GM08714 (cell line): Measurements from ENCODE around the gene LTBP2.

Experiments used
- H3K4me3 ChIP-seq: fragments of 200-500 bp; sonication (Bioruptor generic); 2 replicates; pipeline ENCODE4 v1.5.1; 2014; ENCODE audit warnings: mild to moderate bottlenecking, low read length, inconsistent platforms
- ZNF274 ChIP-seq: IDR thresholded peaks from 2 replicates; pipeline ENCODE4 v1.6.1; 2012; ENCODE audit warnings: mild to moderate bottlenecking, low read depth, low read length

LTBP2 gene

DNA sequence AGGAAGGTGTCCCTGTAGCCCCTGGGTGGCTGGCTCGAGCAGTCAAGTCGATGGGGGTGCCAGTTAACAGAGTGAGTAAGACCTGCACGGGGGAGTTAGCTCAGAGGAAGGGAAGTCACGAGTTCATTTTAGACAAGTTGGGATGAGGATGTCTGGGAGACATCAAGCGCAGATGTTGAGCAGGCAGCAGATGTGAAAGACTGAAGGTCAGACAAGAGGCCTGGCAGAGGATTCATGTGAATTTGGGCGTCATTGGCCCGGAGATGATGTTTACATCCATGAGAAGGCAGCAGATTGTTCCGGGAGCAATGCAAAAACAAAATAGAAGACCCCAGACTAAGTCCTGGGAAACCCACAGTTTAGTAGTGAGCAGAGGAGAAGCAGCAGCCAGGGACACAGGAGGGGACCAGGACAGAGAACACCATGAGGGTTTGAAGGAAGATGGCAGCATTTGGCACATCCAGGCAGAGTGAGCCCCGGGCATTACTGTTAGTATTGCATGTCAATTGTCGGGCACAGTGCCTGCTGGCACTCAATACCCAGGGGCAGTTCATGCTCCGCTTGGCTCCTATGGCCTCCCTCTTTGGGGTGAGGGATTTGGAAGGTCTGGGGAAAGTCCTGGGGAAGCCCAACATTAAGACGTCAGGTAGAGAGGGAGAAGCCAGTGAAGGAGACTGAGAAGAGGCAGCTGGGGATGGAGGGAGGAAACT, 15.1 kb downstream of the LTBP2 start:
- no peak overlapping the region for H3K4me3 ChIP-seq
- TF ChIP-seq ZNF274: no peak

- TF ChIP-seq ZNF274: no peak
- H3K4me3 ChIP-seq: no peak overlapping the region
Measured at GRCh38 chr14:74595006-74595735, 16.9 kb downstream of the LTBP2 start.

- H3K4me3 ChIP-seq: no peak overlapping the region
- TF ChIP-seq ZNF274: no peak
Measured at GRCh38 chr14:74594606-74595005, 17.4 kb downstream of the LTBP2 start.

DNA sequence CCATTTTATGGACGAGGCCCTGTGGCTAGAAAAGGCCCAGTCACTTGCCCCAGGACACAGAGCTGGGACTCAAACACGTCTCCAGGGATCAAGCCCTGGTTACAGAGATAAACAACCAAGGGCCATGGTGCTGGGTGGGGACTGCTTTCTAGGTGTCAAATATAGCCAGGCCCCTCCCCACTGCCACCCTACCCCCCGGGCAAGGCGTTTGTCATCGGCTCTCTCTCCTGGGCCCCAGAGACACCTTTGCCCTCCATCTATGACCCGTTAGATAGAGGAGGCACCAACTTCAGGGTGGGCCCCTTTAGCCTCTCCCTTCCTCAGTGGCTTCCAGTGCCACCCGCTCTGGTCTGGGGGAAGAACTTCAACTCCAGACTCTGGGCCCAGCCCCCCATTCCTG, 18.0 kb downstream of the LTBP2 start:
- TF ChIP-seq ZNF274: no peak
- no peak overlapping the region for H3K4me3 ChIP-seq

DNA sequence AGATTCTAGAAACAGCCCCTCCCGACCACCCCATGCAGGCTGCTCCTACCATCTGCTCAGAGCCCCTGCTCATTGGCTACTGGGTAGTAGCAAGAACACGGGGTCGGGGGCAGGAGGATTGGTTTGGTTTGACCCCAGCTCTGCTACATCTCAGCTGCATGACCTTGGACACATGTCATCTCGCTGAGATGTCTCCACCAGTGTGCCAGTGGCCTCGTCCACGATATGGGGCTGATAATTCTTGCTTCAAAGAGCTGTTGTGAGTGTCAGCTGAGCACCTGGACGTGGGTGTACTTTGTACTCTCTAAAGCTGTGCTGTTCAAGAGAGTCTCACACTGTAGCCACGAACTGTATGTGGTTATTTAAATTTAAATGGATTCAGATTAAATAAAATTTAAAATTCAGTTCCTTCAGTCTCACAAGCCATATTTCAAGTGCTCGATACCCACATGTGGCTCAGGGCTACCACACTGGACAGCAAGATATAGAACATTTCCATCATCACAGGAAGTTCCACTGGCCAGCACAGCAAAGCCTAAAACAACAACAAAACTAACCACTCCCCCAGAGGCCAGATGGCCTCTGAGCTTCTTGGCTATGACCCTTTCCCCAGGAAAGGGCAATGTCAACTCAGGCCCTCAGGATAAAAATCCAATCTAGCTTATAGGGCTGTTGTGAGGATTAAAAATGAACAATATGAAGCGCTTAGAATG, 18.6 kb downstream of the LTBP2 start:
- no peak overlapping the region for H3K4me3 ChIP-seq
- TF ChIP-seq ZNF274: no peak

- H3K4me3 ChIP-seq: no peak overlapping the region
- TF ChIP-seq ZNF274: no peak
Measured at GRCh38 chr14:74592476-74593201, 19.4 kb downstream of the LTBP2 start.

GRCh38 chr14:74591899-74592298, 20.1 kb downstream of the LTBP2 start:
- no peak for TF ChIP-seq ZNF274
- no peak overlapping the region for H3K4me3 ChIP-seq

DNA sequence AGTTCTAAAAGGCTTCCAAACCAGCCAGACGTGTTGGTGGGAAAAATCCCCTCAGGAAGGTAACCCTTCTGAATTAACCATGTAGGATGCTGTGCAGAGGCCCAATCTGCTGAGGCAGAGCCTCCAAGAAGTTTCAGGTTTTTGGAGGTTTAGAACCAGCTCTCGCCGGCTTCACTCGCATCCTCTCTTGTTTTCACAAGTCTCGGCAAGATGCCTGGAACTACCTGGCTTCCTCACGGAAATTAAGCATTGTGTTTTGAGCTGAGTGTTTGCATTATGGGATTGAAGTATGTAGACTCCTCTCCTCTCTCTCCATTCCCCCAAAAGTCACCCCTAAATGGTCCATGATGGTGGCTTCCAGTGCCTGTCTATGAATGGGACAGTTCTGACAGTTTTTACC, 20.6 kb downstream of the LTBP2 start:
- no peak overlapping the region for H3K4me3 ChIP-seq
- TF ChIP-seq ZNF274: no peak

GRCh38 chr14:74589291-74589879, 22.7 kb downstream of the LTBP2 start:
- no peak overlapping the region for H3K4me3 ChIP-seq
- no peak for TF ChIP-seq ZNF274

- no peak for TF ChIP-seq ZNF274
- H3K4me3 ChIP-seq: no peak overlapping the region
Measured at GRCh38 chr14:74587363-74587707, 24.7 kb downstream of the LTBP2 start.

- H3K4me3 ChIP-seq: no peak overlapping the region
- no peak for TF ChIP-seq ZNF274
Measured at GRCh38 chr14:74586681-74587362, 25.2 kb downstream of the LTBP2 start.

DNA sequence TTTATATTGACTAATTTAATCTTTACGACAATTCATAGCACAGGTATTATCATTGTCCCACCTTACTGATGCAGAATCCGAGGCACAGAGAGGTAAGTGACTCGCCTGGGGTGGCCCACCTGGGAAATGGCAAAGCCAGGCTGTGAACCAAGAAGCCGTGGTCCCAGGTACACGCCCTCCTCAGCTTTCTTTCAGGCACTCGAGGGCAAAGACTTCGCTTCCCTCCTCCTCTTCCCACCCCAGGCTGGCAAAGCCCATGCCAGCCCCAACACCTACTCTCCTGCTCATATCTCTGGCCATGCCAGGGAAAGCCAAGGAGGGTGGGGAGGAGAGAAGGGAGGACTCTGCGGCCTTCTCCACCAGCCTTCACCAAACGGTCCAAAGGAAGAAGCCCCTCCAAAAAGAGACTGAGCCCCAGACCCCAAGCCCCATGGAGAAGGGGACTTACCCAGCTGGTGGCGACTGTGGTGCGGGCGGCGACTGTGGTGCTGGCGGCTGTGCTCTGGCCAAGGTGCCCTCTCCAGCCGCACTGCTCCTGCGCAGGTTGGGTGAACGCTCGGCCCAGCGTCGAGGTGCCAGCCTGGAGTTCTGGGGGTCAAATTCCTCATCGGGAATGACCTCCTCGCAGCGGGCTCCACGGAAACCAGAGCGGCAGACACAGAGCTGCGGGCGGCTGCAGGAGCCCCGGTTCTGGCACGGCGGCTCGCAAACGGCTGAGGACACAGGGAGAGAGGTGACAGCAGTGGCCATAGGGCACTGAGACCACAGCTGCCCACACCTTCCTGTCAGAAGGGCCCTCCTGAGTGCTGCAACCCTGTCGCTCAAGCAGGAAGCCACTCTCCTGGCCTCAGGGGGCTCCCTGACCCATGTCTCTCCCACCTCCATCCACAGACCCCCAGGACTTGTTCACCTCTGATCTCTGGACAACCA, 26.4 kb downstream of the LTBP2 start:
- TF ChIP-seq ZNF274: no peak
- H3K4me3 ChIP-seq: no peak overlapping the region
